ENCODE measurements around the gene CMTM1.

GRCh38 chr16:66562986-66563385, 3.3 kb upstream of the CMTM1 start:
- TF ChIP-seq CTCF (IDR thresholded peaks at IDR 0.05 in 2 of 3, conservative IDR thresholded peaks at IDR 0.05 in 1 of 3; ENCODE audit: borderline replicate concordance in 1 of 3, insufficient read depth in 1 of 3, low read depth in 2 of 3, low read length in 2 of 3) (no peak), POLR2A (IDR thresholded peaks at IDR 0.05; ENCODE audit: borderline replicate concordance, extremely low read depth, insufficient read depth, insufficient read length) (no peak), MAX (IDR thresholded peaks at IDR 0.05) (no peak), POLR2AphosphoS5 (IDR thresholded peaks at IDR 0.05; ENCODE audit: low read depth, low read length) (no peak), JUND (IDR thresholded peaks at IDR 0.05) (no peak), RAD21 (IDR thresholded peaks at IDR 0.05; ENCODE audit: low read depth) (no peak), REST (IDR thresholded peaks at IDR 0.05; ENCODE audit: low read depth) (no peak), EZH2 (IDR thresholded peaks at IDR 0.05) (no peak), SRF (IDR thresholded peaks at IDR 0.05; ENCODE audit: low read depth) (no peak), SP1 (IDR thresholded peaks at IDR 0.05; ENCODE audit: low read depth) (no peak)
